ENCODE measurements around the gene IER5. TPM values are rescaled to one million over a fixed set of nuclear protein-coding genes. Genes with fewer than 3 reads are reported as not detected.

Gene IER5
- total RNA-seq, 4 donors from 2014 or later = 4.9 to 9.9 (median 6.4) TPM

- TF ChIP-seq, protein P1, sequence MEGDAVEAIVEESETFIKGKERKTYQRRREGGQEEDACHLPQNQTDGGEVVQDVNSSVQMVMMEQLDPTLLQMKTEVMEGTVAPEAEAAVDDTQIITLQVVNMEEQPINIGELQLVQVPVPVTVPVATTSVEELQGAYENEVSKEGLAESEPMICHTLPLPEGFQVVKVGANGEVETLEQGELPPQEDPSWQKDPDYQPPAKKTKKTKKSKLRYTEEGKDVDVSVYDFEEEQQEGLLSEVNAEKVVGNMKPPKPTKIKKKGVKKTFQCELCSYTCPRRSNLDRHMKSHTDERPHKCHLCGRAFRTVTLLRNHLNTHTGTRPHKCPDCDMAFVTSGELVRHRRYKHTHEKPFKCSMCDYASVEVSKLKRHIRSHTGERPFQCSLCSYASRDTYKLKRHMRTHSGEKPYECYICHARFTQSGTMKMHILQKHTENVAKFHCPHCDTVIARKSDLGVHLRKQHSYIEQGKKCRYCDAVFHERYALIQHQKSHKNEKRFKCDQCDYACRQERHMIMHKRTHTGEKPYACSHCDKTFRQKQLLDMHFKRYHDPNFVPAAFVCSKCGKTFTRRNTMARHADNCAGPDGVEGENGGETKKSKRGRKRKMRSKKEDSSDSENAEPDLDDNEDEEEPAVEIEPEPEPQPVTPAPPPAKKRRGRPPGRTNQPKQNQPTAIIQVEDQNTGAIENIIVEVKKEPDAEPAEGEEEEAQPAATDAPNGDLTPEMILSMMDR (IDR thresholded peaks at IDR 0.05; ENCODE audit: low read depth) = no peak
These were observed 4.5 kb downstream of the IER5 start for GRCh38 chr1:181092883-181093458.

GRCh38 chr1:181094416-181095212 is 6.1 kb downstream of the IER5 start:
- TF ChIP-seq, protein P1 (IDR thresholded peaks at IDR 0.05; ENCODE audit: low read depth) = no peak

- TF ChIP-seq, protein P1 (IDR thresholded peaks at IDR 0.05; ENCODE audit: low read depth) = no peak
These were observed 6.8 kb downstream of the IER5 start for GRCh38 chr1:181095260-181095659.

DNA sequence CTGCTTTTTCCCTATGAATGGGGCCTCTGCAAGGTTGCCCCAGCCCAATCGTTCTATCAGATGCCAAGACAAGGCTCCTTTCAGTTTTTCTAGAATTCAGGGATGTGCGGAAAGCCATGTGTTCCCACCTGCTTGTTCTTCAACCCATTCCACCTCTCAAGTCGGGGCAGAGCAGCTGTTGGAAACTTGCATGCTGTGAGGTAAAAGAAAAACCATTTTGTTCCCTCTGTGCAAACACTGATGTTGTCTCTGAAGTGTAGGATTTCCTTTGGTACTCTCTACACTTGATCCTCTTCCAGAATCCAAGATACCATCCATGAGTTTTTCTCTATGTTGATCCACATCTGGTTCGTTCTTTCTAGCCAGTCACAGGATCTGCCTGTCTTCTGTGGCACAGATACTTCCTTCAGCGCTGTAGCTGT is 7.3 kb downstream of the IER5 start:
- TF ChIP-seq, protein P1 (IDR thresholded peaks at IDR 0.05; ENCODE audit: low read depth) = no peak

DNA sequence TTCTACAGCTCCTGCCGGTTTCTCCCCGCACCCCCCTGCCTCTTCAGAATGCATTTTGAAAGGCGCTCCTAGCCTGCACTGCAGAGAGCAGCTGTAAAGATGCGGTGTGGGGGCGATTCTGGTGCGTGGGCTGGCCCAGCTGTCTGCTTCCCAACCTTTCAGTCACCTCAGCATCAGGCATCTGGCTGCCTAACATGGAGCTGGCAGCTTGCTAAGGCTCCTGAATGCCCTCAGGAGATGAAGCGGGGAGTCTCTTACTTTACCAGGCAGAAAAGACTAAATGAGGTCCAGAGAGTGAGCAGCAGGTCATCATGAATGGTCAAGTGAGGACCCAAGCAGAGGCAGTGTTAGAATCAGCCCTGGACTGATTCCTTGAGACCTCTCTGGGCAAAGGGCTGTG is 8.7 kb downstream of the IER5 start:
- TF ChIP-seq, protein P1 (IDR thresholded peaks at IDR 0.05; ENCODE audit: low read depth) = no peak

DNA sequence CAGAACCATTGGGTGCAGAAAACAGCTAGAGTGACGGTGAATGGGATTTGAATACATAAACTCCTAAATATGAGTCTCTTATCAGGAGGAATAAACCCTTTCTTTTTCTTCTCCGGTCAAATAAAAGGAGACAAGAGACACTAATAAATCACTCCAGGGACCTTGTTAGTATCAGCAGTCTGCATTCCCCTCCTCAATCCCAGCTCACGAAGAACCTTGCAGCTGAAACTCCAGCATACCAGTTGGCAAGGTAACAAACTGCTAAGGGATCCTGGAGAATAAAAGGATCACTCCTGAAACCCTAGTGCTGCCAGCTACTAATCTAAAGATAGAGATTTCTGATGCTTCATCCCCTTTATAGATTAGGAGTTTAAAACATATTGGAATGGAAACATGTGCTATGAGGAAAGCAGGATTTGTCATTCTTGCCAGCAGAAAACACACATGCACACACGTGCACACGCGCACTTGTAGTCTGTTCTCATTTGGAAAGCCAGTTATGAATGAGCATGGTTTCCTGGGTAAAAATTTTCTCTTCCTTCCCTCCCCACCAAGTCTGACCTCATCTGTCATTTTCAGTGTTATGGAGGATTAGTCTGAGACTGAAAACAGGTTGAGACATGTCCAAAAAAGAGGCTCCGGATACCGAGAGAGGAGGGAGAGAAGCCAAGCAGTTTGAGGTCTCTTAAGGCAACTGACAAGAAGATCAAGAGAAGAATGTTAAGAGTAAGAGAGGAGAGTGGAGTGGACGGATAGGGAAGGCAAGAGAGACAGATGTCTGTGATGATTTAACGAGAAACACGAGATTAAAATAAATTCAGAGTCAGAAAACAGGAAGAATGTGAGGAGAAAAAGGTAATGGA is 10.9 kb downstream of the IER5 start:
- TF ChIP-seq, protein P1 (IDR thresholded peaks at IDR 0.05; ENCODE audit: low read depth) = no peak
